ENCODE results near the gene FBXO31. TPM values are rescaled to one million over a fixed set of nuclear protein-coding genes. Genes with fewer than 3 reads are reported as not detected.

Gene FBXO31
- total and polyA plus RNA-seq, 2 of the 13 experiments (the other 11 are each of a cell fraction or from before 2014, with no cell fraction given): 92.4 to 101 TPM

GRCh38 chr16:87322360-87322759 is 61.2 kb downstream of the FBXO31 start:
- no peak for FAIRE-seq
- Histone ChIP-seq H3K9me3 (ENCODE audit: low read length) (no peaks in the 10 kb centered on the region), H3K27ac (ENCODE audit: extremely low read length, insufficient read depth, low read length) (no peak overlapping the region), H3K79me2 (ENCODE audit: insufficient read depth, low read length) (peaks cover 23% of the 10 kb centered on the region), H3K4me1 (ENCODE audit: insufficient read depth, low read length) (peaks cover 17% of the 10 kb centered on the region), H3K9ac (ENCODE audit: insufficient read depth, low read depth, low read length) (no peak overlapping the region), H2AFZ (ENCODE audit: low read length) (no peak overlapping the region), H3K27me3 (ENCODE audit: control insufficient read depth in 1 of 2, insufficient read depth in 2 of 2, low read length in 2 of 2) (no peaks in the 10 kb centered on the region; a peak in 1 of 5 replicates), H3K4me2 (ENCODE audit: low read depth, low read length) (no peak overlapping the region), H4K20me1 (ENCODE audit: insufficient read depth, low read length) (peaks cover 42% of the 10 kb centered on the region), H3K4me3 (replicated peaks in 1 of 3; ENCODE audit: insufficient read depth in 1 of 3, low read depth in 2 of 3, low read length in 3 of 3) (no peak overlapping the region), H3K36me3 (replicated peaks in 1 of 2; ENCODE audit: control insufficient read depth in 1 of 2, insufficient read depth in 2 of 2, low read length in 2 of 2) (peaks cover 13 to 28% of the 10 kb centered on the region in 2 experiments; a peak in 4 of 5 replicates)
- 93% methylated on average over 9 of the region's 9 CpGs for WGBS (ENCODE audit: low lambda C conversion rate)
- in situ Hi-C loops (cut with HindIII; ENCODE audit: extremely low pct_ligation_motif_present, low pct_unique_long_range_greater_than_20kb): no loop called here
- no TSS peak for BruUV-seq (replicated peaks)
- no peak for DNase-seq (ENCODE audit: low spot score)
- TF ChIP-seq ZKSCAN5 (CRISPR knock-in tag; IDR thresholded peaks at IDR 0.05): no peak
- TF ChIP-seq HNRNPLL (IDR thresholded peaks at IDR 0.05; ENCODE audit: low read depth, low read length, poor library complexity, severe bottlenecking): peak; percentile 10
- 0 out of 2 replicates have a peak, but pooled peaks have one; percentile 19 for TF ChIP-seq EED (CRISPR knock-in tag; IDR thresholded peaks at IDR 0.05)
- TF ChIP-seq RBM22 (optimal IDR thresholded peaks at IDR 0.05; ENCODE audit: low read length): peak; percentile 80
- peak; percentile 48 for TF ChIP-seq POLR2G (IDR thresholded peaks at IDR 0.05; ENCODE audit: low read depth, low read length)
- TF ChIP-seq POLR2AphosphoS2 (IDR thresholded peaks at IDR 0.05; ENCODE audit: low read depth, low read length): peak; percentile 1; the same call in 1 of the 2 replicates
- no peak for ATAC-seq
- ChIA-PET CTCF (ENCODE audit: low intra/inter-chr PET ratio, low total read pairs) (no interaction called here), POLR2A (interaction anchor here (1.1 to 1.7 kb wide), 4 partner anchors 57 to 71 kb away, joined by 3 to 19 read pairs (median 6); partner anchors contain the start of gene FBXO31)
- intact Hi-C loops (cut with micrococcal nuclease; ENCODE audit: unreplicated experiment): no loop called here

- ATAC-seq: no peak
- Histone ChIP-seq H3K27ac (ENCODE audit: extremely low read length, insufficient read depth, low read length) (no peak overlapping the region), H3K9me3 (ENCODE audit: low read length) (no peaks in the 10 kb centered on the region), H4K20me1 (ENCODE audit: insufficient read depth, low read length) (peaks cover 33% of the 10 kb centered on the region), H3K4me3 (replicated peaks in 1 of 3; ENCODE audit: insufficient read depth in 1 of 3, low read depth in 2 of 3, low read length in 3 of 3) (no peak overlapping the region), H3K4me2 (ENCODE audit: low read depth, low read length) (no peak overlapping the region), H3K27me3 (ENCODE audit: control insufficient read depth in 1 of 2, insufficient read depth in 2 of 2, low read length in 2 of 2) (no peaks in the 10 kb centered on the region; a peak in 1 of 5 replicates), H3K36me3 (replicated peaks in 1 of 2; ENCODE audit: control insufficient read depth in 1 of 2, insufficient read depth in 2 of 2, low read length in 2 of 2) (peaks cover 8 to 28% of the 10 kb centered on the region in 2 experiments; a peak in 3 of 5 replicates), H3K79me2 (ENCODE audit: insufficient read depth, low read length) (peaks cover 18% of the 10 kb centered on the region), H3K9ac (ENCODE audit: insufficient read depth, low read depth, low read length) (no peak overlapping the region), H2AFZ (ENCODE audit: low read length) (no peak overlapping the region), H3K4me1 (ENCODE audit: insufficient read depth, low read length) (peaks cover 20% of the 10 kb centered on the region)
- POLR2A ChIA-PET: interaction anchor here (1.1 to 1.7 kb wide), 3 partner anchors 61 to 72 kb away, joined by 4 to 19 read pairs (median 8); partner anchors contain the start of gene FBXO31
- in situ Hi-C loops (cut with HindIII; ENCODE audit: extremely low pct_ligation_motif_present, low pct_unique_long_range_greater_than_20kb) (no loop called here), intact Hi-C loops (cut with micrococcal nuclease; ENCODE audit: unreplicated experiment) (no loop called here)
- CTCF ChIA-PET (ENCODE audit: low intra/inter-chr PET ratio, low total read pairs): no interaction called here
- BruUV-seq (replicated peaks): no TSS peak
- no peak for FAIRE-seq
- no peak for DNase-seq (ENCODE audit: low spot score)
- 95% methylated on average over 20 of the region's 20 CpGs for WGBS (ENCODE audit: low lambda C conversion rate)
- peak; percentile 47; the same call in 1 of the 2 replicates for TF ChIP-seq MAFF (IDR thresholded peaks at IDR 0.05; ENCODE audit: low read depth, low read length)
- TF ChIP-seq ZBTB38 (CRISPR knock-in tag; IDR thresholded peaks at IDR 0.05): peak; percentile 33; the same call in 1 of the 2 replicates
- TF ChIP-seq SMAD3 (CRISPR knock-in tag; IDR thresholded peaks at IDR 0.05): no peak
- peak in 1 of 2 experiments; percentile 63; a peak in 2 of 4 replicates for TF ChIP-seq MAFK (conservative IDR thresholded peaks at IDR 0.05 in 1 of 2, IDR thresholded peaks at IDR 0.05 in 1 of 2; ENCODE audit: low read length in 2 of 2)
- no peak for TF ChIP-seq HMGXB3 (CRISPR knock-in tag; IDR thresholded peaks at IDR 0.05; ENCODE audit: borderline replicate concordance)
- TF ChIP-seq RBM22 (optimal IDR thresholded peaks at IDR 0.05; ENCODE audit: low read length): peak; percentile 1
- no peak for TF ChIP-seq BATF2 (CRISPR knock-in tag; IDR thresholded peaks at IDR 0.05)
Measured at GRCh38 chr16:87321336-87322107, 62.1 kb downstream of the FBXO31 start.

All from HepG2 (cell line).